ENCODE results near the gene SYT7. TPM values are rescaled to one million over a fixed set of nuclear protein-coding genes. Genes with fewer than 3 reads are reported as not detected.

Gene SYT7
- total RNA-seq, 2 experiments from 2014 or later = 0.15 TPM; not detected in 1

DNA sequence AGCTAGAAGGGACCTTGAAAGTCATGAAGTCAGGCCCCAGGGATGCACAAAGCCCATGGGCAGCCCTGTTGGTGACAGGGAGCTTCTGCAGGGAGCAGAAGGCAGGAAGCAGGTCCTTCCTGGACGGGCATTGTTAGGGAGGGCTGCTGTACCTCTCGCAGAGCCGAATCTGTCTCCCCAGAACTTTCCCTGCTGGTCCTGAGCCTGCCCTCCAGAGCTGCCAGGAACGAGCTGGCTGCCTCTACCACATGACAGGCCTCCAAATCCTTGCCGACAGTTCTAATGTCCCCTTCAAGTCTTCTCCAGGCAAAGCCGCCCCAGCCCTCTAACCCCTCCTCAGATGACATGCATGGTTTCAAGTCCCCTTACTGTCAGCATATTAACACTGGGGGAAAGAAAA is 20.1 kb downstream of the SYT7 start:
- CTCF ChIA-PET = interaction anchor here (0.5 kb wide), 1 partner anchor 57 kb away, joined by 3 read pairs; no protein-coding TSS in a partner anchor
- POLR2A ChIA-PET = no interaction called here

DNA sequence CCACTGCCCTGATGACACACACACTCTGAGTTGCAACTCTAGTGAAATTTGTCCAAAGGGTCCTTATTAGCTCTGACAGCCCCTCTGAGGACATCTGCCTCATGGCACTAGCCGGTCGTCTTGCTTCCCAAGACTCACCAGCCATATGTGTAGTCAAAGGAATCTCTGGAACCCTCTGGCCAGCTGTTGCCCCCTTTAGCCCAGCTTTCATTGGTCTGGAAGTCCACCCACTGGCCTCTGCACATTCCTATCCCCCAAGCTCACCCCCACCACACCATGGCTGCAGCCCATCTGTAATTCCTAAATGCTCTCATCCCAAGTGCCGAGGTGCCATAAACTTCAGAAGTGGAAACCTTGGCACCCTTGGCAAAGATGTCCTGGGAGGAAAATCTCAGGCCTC is 24.3 kb downstream of the SYT7 start:
- ChIA-PET CTCF (no interaction called here), POLR2A (no interaction called here)

DNA sequence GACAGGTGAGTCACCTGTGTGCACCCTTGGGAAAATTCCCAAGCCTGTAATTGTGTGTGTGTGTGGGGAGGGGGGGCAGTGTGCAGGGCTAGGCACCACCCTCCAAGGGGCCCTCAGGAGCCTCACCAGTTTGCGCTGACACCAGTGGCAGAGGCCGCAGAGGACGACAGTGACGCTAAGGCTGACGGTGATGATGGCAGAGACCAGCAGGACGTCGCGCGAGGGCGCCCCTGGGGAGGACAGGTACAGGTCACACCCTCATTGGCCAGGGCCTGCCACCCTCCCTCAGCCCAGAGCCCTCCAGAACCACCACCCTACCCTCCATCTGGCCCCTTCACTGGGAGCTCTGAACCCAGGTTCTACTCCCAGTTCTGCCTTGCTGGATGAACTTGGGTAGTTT is 24.9 kb downstream of the SYT7 start:
- CTCF ChIA-PET = no interaction called here
- POLR2A ChIA-PET = no interaction called here

DNA sequence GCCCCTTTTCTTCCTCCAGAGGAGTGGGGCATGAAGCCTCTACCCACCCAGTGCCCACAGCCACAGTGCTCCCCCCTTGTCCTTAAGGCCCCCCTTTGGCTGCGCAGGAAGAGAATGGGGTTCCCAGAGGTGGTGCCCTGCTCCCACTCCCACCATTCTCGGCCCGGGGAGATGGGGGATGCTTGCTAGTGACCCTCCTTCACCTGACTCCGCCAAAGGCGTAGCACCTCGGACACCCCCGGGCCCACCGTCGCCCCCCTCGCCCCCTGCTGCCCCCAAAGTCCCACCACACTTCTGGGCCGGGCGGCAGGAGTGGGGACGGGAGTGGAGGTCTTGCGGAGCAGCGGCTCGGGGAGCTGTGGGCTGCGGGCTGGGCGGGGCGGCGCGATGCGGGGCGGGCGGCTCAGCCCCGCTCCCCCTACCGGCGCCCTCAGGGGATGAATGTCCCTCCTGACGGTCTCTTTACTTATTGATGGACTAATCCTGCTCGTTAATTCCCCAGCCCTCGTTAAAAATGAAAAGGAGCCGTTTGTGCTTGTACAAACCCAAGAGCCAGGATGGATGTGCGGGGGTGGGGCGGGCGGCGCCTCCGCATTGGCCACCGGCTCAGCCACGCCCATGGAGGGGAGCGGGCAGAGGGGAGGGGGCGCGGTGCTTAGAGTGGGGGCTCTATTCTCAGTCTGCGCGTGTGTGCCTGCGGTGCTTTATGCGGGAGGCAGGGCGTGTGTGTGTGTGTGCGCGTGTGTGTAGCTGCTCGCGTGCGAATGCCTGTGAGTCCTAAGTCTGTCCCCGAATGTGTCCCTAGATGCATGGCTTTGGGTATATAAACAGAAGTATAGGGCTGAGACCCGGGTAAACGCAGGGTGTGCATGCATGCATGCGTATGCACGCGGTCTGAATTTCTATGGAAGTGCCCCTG is 25.6 kb downstream of the SYT7 start:
- ChIA-PET CTCF (no interaction called here), POLR2A (interaction anchor here (0.8 kb wide), 1 partner anchor 274 kb away, joined by 4 read pairs; no protein-coding TSS in a partner anchor)

- ChIA-PET POLR2A (interaction anchor here (0.8 kb wide), 1 partner anchor 275 kb away, joined by 4 read pairs; no protein-coding TSS in a partner anchor), CTCF (interaction anchor here (1.2 kb wide), 1 partner anchor 12 kb away, joined by 3 read pairs; no protein-coding TSS in a partner anchor)
Measured at GRCh38 chr11:61554172-61554988, 26.5 kb downstream of the SYT7 start.

GRCh38 chr11:61553373-61554171 is 27.3 kb downstream of the SYT7 start:
- ChIA-PET POLR2A (no interaction called here), CTCF (interaction anchor here (1.1 to 1.2 kb wide), 2 partner anchors 13 to 26 kb away, joined by 3 read pairs; no protein-coding TSS in a partner anchor)

GRCh38 chr11:61552108-61552635 is 28.7 kb downstream of the SYT7 start:
- POLR2A ChIA-PET = no interaction called here
- CTCF ChIA-PET = interaction anchor here (1.1 kb wide), 1 partner anchor 27 kb away, joined by 3 read pairs; no protein-coding TSS in a partner anchor

GRCh38 chr11:61551634-61552033 is 29.2 kb downstream of the SYT7 start:
- ChIA-PET CTCF (no interaction called here), POLR2A (no interaction called here)

GRCh38 chr11:61550665-61551227 is 30.1 kb downstream of the SYT7 start:
- ChIA-PET POLR2A (no interaction called here), CTCF (no interaction called here)

DNA sequence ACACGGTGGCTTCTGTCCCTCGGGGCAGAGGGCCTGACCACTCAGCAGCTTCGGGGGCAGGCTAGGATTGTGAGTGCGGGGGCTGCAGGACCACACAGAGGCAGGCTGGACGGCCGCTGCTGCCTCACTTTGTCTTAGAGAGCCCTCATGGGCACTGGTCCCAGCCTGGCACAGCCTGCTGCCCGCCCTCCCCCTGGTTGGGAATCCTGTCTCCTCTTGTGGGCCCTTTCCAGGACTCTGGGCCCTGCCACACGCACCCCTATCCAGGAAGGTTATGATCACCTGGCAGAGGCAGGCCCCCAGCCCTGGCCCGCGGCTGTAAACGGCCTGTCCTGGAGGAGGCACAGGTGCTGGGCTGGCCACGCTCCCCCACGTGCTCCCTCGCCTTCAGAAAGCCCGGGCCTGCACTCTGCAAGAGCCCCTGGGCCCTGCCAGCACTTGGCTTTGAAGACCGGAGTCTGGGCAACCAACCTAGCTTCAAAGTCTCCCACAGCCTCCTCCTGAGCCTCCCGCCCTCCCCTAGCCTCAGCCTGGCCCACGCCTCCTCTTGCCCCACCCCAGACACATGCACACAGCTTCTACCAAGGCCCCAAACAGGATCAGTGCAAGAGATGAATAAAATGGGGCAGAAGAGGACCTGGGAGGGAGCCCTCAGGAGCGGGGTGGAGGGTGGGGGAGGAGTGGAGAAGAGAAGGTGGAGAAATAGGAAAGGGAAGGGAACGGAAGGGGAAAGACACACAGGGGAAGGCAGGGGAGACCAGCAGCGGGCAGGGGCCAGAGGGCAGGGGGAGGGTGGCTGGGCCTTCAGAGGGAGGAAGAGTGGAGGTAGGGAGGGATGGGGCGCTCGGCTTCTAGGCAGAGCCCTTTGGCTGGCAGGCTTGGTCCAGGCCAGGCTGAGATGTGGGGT is 31.0 kb downstream of the SYT7 start:
- ChIA-PET POLR2A (no interaction called here), CTCF (no interaction called here)

DNA sequence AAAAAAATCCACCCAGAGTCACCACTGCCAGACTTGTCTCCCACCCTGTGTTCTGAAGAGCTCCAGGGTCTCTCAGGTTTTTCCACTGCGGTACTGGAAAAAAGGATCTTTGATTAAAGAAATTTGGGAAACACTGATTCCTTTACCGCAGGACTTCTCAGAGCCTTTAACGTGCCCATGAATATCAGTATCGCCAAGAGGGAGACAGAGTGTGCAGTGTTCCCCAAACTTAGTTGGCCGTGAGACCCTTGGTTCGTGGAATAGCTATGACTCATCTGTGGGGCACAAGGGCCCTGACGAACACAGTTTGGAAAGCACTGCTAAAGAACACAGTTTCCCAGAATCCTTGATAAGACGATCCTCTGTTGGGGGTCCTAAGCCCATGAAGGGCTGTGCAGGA is 31.7 kb downstream of the SYT7 start:
- ChIA-PET POLR2A (no interaction called here), CTCF (no interaction called here)

GRCh38 chr11:61547246-61547645 is 33.6 kb downstream of the SYT7 start:
- CTCF ChIA-PET = no interaction called here
- POLR2A ChIA-PET = no interaction called here

DNA sequence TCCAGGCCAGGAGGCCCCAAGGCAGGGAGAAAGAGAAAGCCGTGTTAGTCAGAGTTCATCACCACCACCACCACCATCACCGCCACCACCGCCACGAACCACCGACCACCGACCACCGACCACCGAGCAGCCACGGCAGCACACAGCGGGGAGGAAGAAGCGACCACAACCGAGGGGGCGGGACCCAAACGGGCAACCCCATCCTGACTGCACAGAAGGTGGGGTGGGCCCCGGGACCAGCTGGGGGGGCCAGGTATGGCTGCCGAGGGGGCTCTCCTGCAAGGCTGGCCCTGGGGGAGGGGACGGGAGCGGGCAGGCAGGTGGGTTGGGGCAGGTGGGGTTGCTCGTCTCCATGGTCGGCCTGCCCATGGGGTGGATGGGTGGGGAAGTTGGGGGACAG is 34.2 kb downstream of the SYT7 start:
- ChIA-PET CTCF (no interaction called here), POLR2A (no interaction called here)

DNA sequence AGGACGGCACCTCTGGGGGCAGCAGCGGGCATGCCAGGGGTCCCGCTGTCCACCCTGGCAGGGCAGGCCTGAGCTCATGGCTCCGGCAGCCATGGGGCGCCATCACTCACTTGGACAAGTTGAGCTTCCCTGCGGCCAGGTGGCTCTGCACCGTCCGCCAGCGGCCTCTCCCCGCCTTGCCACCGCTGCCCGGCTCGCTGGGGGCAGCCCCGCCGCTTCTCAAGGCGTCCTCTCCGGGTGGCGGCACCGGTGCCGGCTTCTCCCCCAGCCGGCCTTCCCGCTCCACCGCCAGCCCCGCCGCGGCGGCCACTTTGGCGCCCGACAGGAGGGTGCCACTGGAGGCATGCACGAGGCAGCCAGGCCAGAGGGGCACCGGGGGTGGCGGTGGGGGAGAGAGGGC is 35.0 kb downstream of the SYT7 start:
- CTCF ChIA-PET = interaction anchor here (1.3 kb wide), 1 partner anchor 29 kb away, joined by 5 read pairs; no protein-coding TSS in a partner anchor
- POLR2A ChIA-PET = no interaction called here

DNA sequence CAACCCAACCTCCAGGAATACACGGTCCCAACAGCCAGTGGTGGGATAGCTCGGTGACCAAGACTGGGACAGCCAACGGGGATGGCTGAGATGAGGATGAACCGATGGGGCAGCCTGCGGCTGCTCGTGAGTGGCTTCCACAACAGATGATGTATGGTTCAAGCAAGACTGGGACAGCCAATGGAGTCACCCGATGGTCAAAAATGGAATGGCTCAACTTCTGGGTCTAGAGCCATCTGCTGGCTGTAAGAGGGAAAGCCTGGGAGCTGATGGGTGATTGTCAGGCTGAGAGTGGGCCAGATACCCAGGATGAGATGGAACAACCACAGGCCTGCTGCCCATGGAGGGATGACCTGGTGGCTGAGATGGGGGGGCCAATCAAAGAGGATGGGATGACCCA is 35.5 kb downstream of the SYT7 start:
- POLR2A ChIA-PET = interaction anchor here (0.6 kb wide), 1 partner anchor 143 kb away, joined by 7 read pairs; no protein-coding TSS in a partner anchor
- CTCF ChIA-PET = interaction anchor here (1.3 kb wide), 1 partner anchor 29 kb away, joined by 5 read pairs; no protein-coding TSS in a partner anchor

GRCh38 chr11:61544466-61544865 is 36.4 kb downstream of the SYT7 start:
- POLR2A ChIA-PET = no interaction called here
- CTCF ChIA-PET = interaction anchor here (1.3 to 1.6 kb wide), 2 partner anchors 13 to 28 kb away, joined by 5 to 7 read pairs; no protein-coding TSS in a partner anchor

- POLR2A ChIA-PET = no interaction called here
- CTCF ChIA-PET = interaction anchor here (1.6 kb wide), 1 partner anchor 12 kb away, joined by 7 read pairs; no protein-coding TSS in a partner anchor
Measured at GRCh38 chr11:61543606-61544306, 37.1 kb downstream of the SYT7 start.

Measured in activated CD8-positive, alpha-beta memory T cell treated with anti-CD3 and anti-CD28 coated beads for 36 hours (primary cell).